ENCODE results near the gene DBF4. TPM values are rescaled to one million over a fixed set of nuclear protein-coding genes. Genes with fewer than 3 reads are reported as not detected.
A peak's percentile ranks its signal among the peaks of the same experiment; 100 is the strongest.
"Not testable (repeated sequence)": the region's sequence is repeated elsewhere in the genome, so short reads cannot be mapped to it uniquely, and the experiment has no call there.

DBF4 gene
- total RNA-seq, 1 experiment from 2014 or later: 48.8 TPM

- intact Hi-C loops (cut with micrococcal nuclease; ENCODE audit: unreplicated experiment) (no loop called here), in situ Hi-C loops (cut with HindIII; ENCODE audit: low pct_unique_long_range_greater_than_20kb, low sequenced_read_pairs) (no loop called here)
- Histone ChIP-seq H3K27ac (ENCODE audit: low read length) (no peak overlapping the region), H3K27me3 (ENCODE audit: control insufficient read depth, insufficient read depth, low read length) (no peaks in the 10 kb centered on the region), H3K4me1 (ENCODE audit: control insufficient read depth, insufficient read depth, low read length) (no peaks in the 10 kb centered on the region), H3K9me3 (ENCODE audit: control insufficient read depth, insufficient read depth, low read depth, low read length) (no peaks in the 10 kb centered on the region), H3K4me3 (ENCODE audit: low read depth in 2 of 2, low read length in 2 of 2) (no peak overlapping the region), H3K36me3 (ENCODE audit: control insufficient read depth, insufficient read depth, low read length) (peaks cover 56% of the 10 kb centered on the region)
- DNase-seq (ENCODE audit: low read depth, low spot score) (no peak), ATAC-seq (no peak)
- TF ChIP-seq REST (IDR thresholded peaks at IDR 0.05; ENCODE audit: insufficient read depth in 1 of 2, low read depth in 2 of 2, low read length in 1 of 2) (no peak), POLR2AphosphoS5 (IDR thresholded peaks at IDR 0.05; ENCODE audit: low read depth, low read length) (no peak), CTCF (IDR thresholded peaks at IDR 0.05) (no peak), TCF7L2 (IDR thresholded peaks at IDR 0.05; ENCODE audit: low read depth, low read length) (no peak), SIN3A (IDR thresholded peaks at IDR 0.05; ENCODE audit: borderline replicate concordance, insufficient read depth, low read depth, low read length) (no peak)
- ChIA-PET CTCF (no interaction called here), POLR2A (no interaction called here)
- BruUV-seq (replicated peaks): no TSS peak
Observed at GRCh38 chr7:87899255-87899654, 23.0 kb downstream of the DBF4 start.

- ATAC-seq; H3K4me1 ChIP-seq (ENCODE audit: control insufficient read depth, insufficient read depth, low read length); in situ Hi-C loops (cut with HindIII; ENCODE audit: low pct_unique_long_range_greater_than_20kb, low sequenced_read_pairs); intact Hi-C loops (cut with micrococcal nuclease; ENCODE audit: unreplicated experiment); CTCF ChIA-PET; H3K9me3 ChIP-seq (ENCODE audit: control insufficient read depth, insufficient read depth, low read depth, low read length); DNase-seq (ENCODE audit: low read depth, low spot score); H3K27me3 ChIP-seq (ENCODE audit: control insufficient read depth, insufficient read depth, low read length); H3K4me3 ChIP-seq (ENCODE audit: low read depth in 2 of 2, low read length in 2 of 2); H3K27ac ChIP-seq (ENCODE audit: low read length): not testable (repeated sequence)
- H3K36me3 ChIP-seq (ENCODE audit: control insufficient read depth, insufficient read depth, low read length): peaks cover 25% of the 10 kb centered on the region; the same call in 1 of the 2 replicates
- POLR2A ChIA-PET: interaction anchor here (0.6 kb wide), 1 partner anchor 21 kb away, joined by 13 read pairs; no protein-coding TSS in a partner anchor
- BruUV-seq (replicated peaks): TSS peak; percentile 69
Observed at GRCh38 chr7:87907136-87907906, 31.0 kb downstream of the DBF4 start.

GRCh38 chr7:87908814-87909213, 32.5 kb downstream of the DBF4 start:
- H3K4me3 ChIP-seq (ENCODE audit: low read depth in 2 of 2, low read length in 2 of 2); intact Hi-C loops (cut with micrococcal nuclease; ENCODE audit: unreplicated experiment); POLR2A ChIA-PET; in situ Hi-C loops (cut with HindIII; ENCODE audit: low pct_unique_long_range_greater_than_20kb, low sequenced_read_pairs); H3K27me3 ChIP-seq (ENCODE audit: control insufficient read depth, insufficient read depth, low read length); H3K4me1 ChIP-seq (ENCODE audit: control insufficient read depth, insufficient read depth, low read length); H3K9me3 ChIP-seq (ENCODE audit: control insufficient read depth, insufficient read depth, low read depth, low read length); BruUV-seq (replicated peaks); H3K27ac ChIP-seq (ENCODE audit: low read length); ATAC-seq; DNase-seq (ENCODE audit: low read depth, low spot score); CTCF ChIA-PET: not testable (repeated sequence)
- H3K36me3 ChIP-seq (ENCODE audit: control insufficient read depth, insufficient read depth, low read length): peaks cover 20% of the 10 kb centered on the region; the same call in 1 of the 2 replicates
